Endothelial cell of umbilical vein (primary cell): ENCODE results near the gene DGKI.

Source experiments
- EZH2 ChIP-seq: IDR thresholded peaks from 2 replicates; pipeline ENCODE4 v1.6.1; 2012; ENCODE audit warnings: borderline replicate concordance, low read depth, mild to moderate bottlenecking, moderate library complexity, low read length, inconsistent platforms; ENCODE audit not compliant: severe bottlenecking
- GATA2 ChIP-seq: IDR thresholded peaks from 2 replicates; pipeline ENCODE4 v1.7.0; 2011; ENCODE audit warnings: low read depth, mild to moderate bottlenecking, moderate library complexity, mixed read lengths, low read length; ENCODE audit not compliant: insufficient read length, insufficient read depth
- POLR2A ChIP-seq: IDR thresholded peaks from 2 replicates; pipeline ENCODE4 v1.6.1; 2012; ENCODE audit warnings: low read depth, mild to moderate bottlenecking, control low read depth, low read length
- POLR2AphosphoS5 ChIP-seq: IDR thresholded peaks from 2 replicates; pipeline ENCODE4 v1.6.1; 2012; ENCODE audit warnings: low read depth, mild to moderate bottlenecking, control low read depth, low read length, moderate library complexity; ENCODE audit not compliant: insufficient read depth
- TF ChIP-seq, protein P1 (sequence below), 2 donors: IDR thresholded peaks; 1 replicate in 1 of 2; 2 replicates in 1 of 2; pipeline ENCODE4 v1.5.1; 2011; ENCODE audit warnings: low read length in 2 of 2, mild to moderate bottlenecking in 2 of 2, moderate library complexity in 2 of 2, control low read depth in 1 of 2, inconsistent platforms in 1 of 2, low read depth in 1 of 2; ENCODE audit not compliant: insufficient read depth in 1 of 2; ENCODE audit errors: extremely low read depth in 1 of 2

DNA sequence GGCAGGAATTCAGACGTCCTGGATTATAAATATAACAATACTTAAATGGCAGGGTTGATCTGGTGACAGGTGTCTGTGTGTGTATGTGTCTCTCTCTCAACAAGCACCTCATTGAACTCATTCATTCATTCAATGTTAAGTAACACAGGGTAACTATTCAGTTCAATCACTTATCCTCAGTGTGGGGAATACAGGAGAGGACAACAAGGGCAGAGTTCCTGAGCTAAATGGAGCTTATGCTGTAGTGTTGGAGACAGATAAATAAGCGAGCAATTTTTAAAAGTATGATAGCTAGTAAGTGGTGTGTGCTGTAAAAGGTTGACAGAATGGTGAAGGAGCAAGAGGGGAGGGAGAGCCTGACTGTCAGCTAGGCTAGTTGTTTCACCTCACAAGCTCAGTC is 178.4 kb downstream of the DGKI start:
- TF ChIP-seq POLR2A (no peak), GATA2 (no peak), EZH2 (no peak), POLR2AphosphoS5 (no peak)
- TF ChIP-seq, protein P1, sequence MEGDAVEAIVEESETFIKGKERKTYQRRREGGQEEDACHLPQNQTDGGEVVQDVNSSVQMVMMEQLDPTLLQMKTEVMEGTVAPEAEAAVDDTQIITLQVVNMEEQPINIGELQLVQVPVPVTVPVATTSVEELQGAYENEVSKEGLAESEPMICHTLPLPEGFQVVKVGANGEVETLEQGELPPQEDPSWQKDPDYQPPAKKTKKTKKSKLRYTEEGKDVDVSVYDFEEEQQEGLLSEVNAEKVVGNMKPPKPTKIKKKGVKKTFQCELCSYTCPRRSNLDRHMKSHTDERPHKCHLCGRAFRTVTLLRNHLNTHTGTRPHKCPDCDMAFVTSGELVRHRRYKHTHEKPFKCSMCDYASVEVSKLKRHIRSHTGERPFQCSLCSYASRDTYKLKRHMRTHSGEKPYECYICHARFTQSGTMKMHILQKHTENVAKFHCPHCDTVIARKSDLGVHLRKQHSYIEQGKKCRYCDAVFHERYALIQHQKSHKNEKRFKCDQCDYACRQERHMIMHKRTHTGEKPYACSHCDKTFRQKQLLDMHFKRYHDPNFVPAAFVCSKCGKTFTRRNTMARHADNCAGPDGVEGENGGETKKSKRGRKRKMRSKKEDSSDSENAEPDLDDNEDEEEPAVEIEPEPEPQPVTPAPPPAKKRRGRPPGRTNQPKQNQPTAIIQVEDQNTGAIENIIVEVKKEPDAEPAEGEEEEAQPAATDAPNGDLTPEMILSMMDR (IDR thresholded peaks at IDR 0.05; ENCODE audit: extremely low read depth in 1 of 2, insufficient read depth in 1 of 2, low read depth in 1 of 2, low read length in 2 of 2): no peak
